ENCODE data around the gene ST6GALNAC5. TPM values are rescaled to one million over a fixed set of nuclear protein-coding genes. Genes with fewer than 3 reads are reported as not detected.

Gene ST6GALNAC5
- polyA plus RNA-seq, 3 donors = not detected

DNA sequence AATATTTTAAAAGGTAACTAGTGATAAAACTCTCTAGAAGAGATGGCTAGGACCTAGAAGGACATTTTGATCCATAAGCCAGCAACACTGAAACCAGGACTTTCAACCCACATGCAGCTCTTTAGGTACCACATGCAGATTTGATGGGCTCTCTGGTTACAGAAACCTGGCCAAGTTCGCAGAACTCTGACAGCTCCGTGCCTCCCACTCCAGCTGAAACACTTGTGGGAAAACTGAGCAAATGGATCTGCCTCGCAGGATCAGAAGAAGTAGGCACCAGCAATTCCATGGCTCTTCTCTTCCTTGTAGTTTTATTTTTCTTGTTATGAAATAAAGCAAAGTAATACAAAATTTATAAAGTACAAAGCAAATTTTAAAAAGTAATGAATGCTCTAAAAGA is 58.5 kb downstream of the ST6GALNAC5 start:
- Histone ChIP-seq H3K79me2 (ENCODE audit: insufficient read depth, low read length) (no peaks in the 10 kb centered on the region), H3K9me3 (replicated peaks in 1 of 2; ENCODE audit: control insufficient read depth in 1 of 2, insufficient read depth in 1 of 2, low read length in 2 of 2) (peaks cover 0 to 2% of the 10 kb centered on the region in 2 donors), H3K4me3 (replicated peaks in 1 of 3; ENCODE audit: low read depth in 2 of 3, low read length in 3 of 3) (no peak overlapping the region), H4K20me1 (ENCODE audit: insufficient read depth, low read length) (no peaks in the 10 kb centered on the region), H3K36me3 (replicated peaks in 1 of 2; ENCODE audit: control insufficient read depth in 1 of 2, insufficient read depth in 2 of 2, low read length in 2 of 2) (no peaks in the 10 kb centered on the region), H3K9ac (ENCODE audit: insufficient read depth, low read length, poor library complexity, severe bottlenecking) (no peak overlapping the region), H3K4me1 (ENCODE audit: control insufficient read depth in 1 of 2, insufficient read depth in 2 of 2, low read length in 2 of 2) (no peaks in the 10 kb centered on the region), H3K27ac (ENCODE audit: low read depth in 1 of 2, low read length in 2 of 2) (no peak overlapping the region), H3K27me3 (ENCODE audit: control insufficient read depth in 2 of 2, insufficient read depth in 2 of 2, low read length in 2 of 2) (no peaks in the 10 kb centered on the region), H3K4me2 (replicated peaks; ENCODE audit: extremely low read depth, low read length, poor library complexity, severe bottlenecking) (no peak overlapping the region), H2AFZ (ENCODE audit: insufficient read depth, low read depth, low read length, poor library complexity, severe bottlenecking) (no peak overlapping the region)
- peaks cover 3 to 15% (median 3%) of the 10 kb centered on the region in 3 donors for H3K27me3 Mint-ChIP-seq (ENCODE audit: low read depth in 3 of 3)
- intact Hi-C loops (cut with micrococcal nuclease) = no loop called here
- no peaks in the 10 kb centered on the region for H3K4me1 Mint-ChIP-seq
- no peak overlapping the region for H3K27ac Mint-ChIP-seq
- 80% methylated on average over 2 of the region's 3 CpGs for WGBS (ENCODE audit: insufficient coverage)
- no peak overlapping the region for H3K4me3 Mint-ChIP-seq
- no peaks in the 10 kb centered on the region for H3K36me3 Mint-ChIP-seq
- H3K9me3 Mint-ChIP-seq = peaks cover 0 to 2% (median 1%) of the 10 kb centered on the region in 7 donors
- no peak for DNase-seq
- TF ChIP-seq, protein P1, sequence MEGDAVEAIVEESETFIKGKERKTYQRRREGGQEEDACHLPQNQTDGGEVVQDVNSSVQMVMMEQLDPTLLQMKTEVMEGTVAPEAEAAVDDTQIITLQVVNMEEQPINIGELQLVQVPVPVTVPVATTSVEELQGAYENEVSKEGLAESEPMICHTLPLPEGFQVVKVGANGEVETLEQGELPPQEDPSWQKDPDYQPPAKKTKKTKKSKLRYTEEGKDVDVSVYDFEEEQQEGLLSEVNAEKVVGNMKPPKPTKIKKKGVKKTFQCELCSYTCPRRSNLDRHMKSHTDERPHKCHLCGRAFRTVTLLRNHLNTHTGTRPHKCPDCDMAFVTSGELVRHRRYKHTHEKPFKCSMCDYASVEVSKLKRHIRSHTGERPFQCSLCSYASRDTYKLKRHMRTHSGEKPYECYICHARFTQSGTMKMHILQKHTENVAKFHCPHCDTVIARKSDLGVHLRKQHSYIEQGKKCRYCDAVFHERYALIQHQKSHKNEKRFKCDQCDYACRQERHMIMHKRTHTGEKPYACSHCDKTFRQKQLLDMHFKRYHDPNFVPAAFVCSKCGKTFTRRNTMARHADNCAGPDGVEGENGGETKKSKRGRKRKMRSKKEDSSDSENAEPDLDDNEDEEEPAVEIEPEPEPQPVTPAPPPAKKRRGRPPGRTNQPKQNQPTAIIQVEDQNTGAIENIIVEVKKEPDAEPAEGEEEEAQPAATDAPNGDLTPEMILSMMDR (IDR thresholded peaks at IDR 0.05) = no peak

DNA sequence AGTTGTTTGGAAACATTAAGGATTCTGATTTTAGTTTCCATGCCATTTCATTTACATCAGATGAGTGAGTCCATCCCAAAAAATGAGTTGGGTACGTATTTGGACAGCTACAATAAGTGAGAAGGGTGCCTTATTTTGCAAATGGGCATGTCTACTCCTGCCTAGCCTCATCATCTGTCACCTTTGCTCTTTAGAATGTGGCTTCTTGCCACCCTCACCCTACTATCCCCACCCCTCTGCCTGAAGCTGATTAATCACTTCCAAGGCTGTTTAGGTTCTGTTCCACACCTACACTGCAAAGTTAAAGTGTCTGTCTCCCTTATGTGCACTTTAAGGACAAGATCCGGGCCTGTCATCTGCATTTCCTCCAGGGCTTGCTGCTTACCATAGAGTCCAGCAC is 61.2 kb downstream of the ST6GALNAC5 start:
- no peaks in the 10 kb centered on the region for H4K20me1 ChIP-seq (ENCODE audit: insufficient read depth, low read length)
- no peak overlapping the region for H3K9ac ChIP-seq (ENCODE audit: insufficient read depth, low read length, poor library complexity, severe bottlenecking)
- 60% methylated on average over 1 of the region's 2 CpGs for WGBS (ENCODE audit: insufficient coverage)
- H3K4me1 Mint-ChIP-seq = no peaks in the 10 kb centered on the region
- H3K36me3 Mint-ChIP-seq = no peaks in the 10 kb centered on the region
- no peak overlapping the region for H3K4me3 ChIP-seq (replicated peaks in 1 of 3; ENCODE audit: low read depth in 2 of 3, low read length in 3 of 3)
- H3K4me2 ChIP-seq (replicated peaks; ENCODE audit: extremely low read depth, low read length, poor library complexity, severe bottlenecking) = no peak overlapping the region
- no peaks in the 10 kb centered on the region for H3K36me3 ChIP-seq (replicated peaks in 1 of 2; ENCODE audit: control insufficient read depth in 1 of 2, insufficient read depth in 2 of 2, low read length in 2 of 2)
- H3K9me3 Mint-ChIP-seq = peaks cover 0 to 8% (median 5%) of the 10 kb centered on the region in 7 donors
- no peaks in the 10 kb centered on the region for H3K4me1 ChIP-seq (ENCODE audit: control insufficient read depth in 1 of 2, insufficient read depth in 2 of 2, low read length in 2 of 2)
- DNase-seq = no peak
- H3K27me3 Mint-ChIP-seq (ENCODE audit: low read depth in 3 of 3) = peaks cover 1 to 3% (median 2%) of the 10 kb centered on the region in 3 donors
- no peaks in the 10 kb centered on the region for H3K27me3 ChIP-seq (ENCODE audit: control insufficient read depth in 2 of 2, insufficient read depth in 2 of 2, low read length in 2 of 2)
- H2AFZ ChIP-seq (ENCODE audit: insufficient read depth, low read depth, low read length, poor library complexity, severe bottlenecking) = no peak overlapping the region
- H3K79me2 ChIP-seq (ENCODE audit: insufficient read depth, low read length) = no peaks in the 10 kb centered on the region
- H3K27ac ChIP-seq (ENCODE audit: low read depth in 1 of 2, low read length in 2 of 2) = no peak overlapping the region
- H3K9me3 ChIP-seq (replicated peaks in 1 of 2; ENCODE audit: control insufficient read depth in 1 of 2, insufficient read depth in 1 of 2, low read length in 2 of 2) = peaks cover 0 to 5% of the 10 kb centered on the region in 2 donors
- TF ChIP-seq, protein P1 (IDR thresholded peaks at IDR 0.05) = no peak
- peak overlapping the region in 1 of 7 donors; percentile 5 for H3K27ac Mint-ChIP-seq
- intact Hi-C loops (cut with micrococcal nuclease) = no loop called here
- H3K4me3 Mint-ChIP-seq = no peak overlapping the region
